ENCODE results near the gene PTPMT1.

Gene PTPMT1

DNA sequence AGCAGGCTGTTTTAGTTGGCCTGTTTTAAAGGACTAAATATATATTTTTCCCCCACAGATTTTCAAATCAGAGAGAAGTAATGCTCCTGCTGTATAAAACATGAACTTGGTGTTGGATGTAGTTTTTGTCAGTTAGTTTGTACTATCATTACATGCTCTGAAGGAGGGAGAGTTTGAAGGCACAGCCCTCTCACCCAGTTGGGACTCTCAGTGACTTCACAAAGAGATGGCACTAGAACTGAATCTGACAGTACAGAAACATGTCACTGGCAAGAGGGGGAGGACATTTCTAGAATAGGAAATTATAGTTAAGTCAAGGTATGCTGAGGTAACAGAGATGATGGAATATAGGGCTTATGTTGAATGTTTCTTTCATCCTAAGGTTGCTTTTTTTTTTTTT, 49.9 kb downstream of the PTPMT1 start:
- DNase-seq (ENCODE audit: extremely low spot score) = no peak
- ChIA-PET POLR2A (interaction anchor here (0.6 kb wide), 1 partner anchor 12 kb away, joined by 4 read pairs; no protein-coding TSS in a partner anchor), CTCF (no interaction called here)

DNA sequence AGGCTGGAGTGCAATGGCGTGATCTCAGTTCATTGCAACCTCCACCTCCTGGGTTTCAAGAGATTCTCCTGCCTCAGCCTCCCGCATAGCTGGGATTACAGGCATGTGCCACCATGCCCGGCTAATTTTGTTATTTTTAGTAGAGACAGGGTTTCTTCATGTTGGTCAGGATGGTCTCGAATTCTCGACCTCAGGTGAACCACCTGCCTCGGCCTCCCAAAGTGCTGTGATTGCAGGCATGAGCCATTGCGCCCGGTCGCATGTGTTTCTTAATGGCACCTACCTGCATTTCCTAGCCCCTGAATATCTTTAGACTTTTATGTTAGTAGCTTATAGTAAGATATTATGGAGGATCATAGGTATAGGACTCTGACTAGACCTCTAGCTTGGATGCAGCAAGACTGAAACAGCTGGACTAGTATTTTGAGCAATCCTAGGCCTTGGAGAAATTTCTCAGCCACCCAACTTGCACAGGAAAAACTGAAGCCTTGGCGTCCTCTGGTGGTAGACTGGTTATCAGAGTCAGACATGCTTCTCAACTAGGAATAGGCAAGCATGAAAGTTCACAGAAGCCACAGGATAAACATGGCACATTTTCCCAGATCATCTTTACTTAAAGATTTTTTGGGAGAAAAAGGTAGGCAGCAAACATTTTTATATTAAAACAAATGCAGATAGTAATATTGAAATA, 51.5 kb downstream of the PTPMT1 start:
- DNase-seq (ENCODE audit: extremely low spot score) = peak; percentile 49
- ChIA-PET CTCF (interaction anchor here (0.6 to 2.2 kb wide), 20 partner anchors 8 to 439 kb away, joined by 3 to 10 read pairs (median 4); no protein-coding TSS in a partner anchor), POLR2A (interaction anchor here (0.5 kb wide), 1 partner anchor 287 kb away, joined by 3 read pairs; no protein-coding TSS in a partner anchor)
- TF ChIP-seq, protein P1, sequence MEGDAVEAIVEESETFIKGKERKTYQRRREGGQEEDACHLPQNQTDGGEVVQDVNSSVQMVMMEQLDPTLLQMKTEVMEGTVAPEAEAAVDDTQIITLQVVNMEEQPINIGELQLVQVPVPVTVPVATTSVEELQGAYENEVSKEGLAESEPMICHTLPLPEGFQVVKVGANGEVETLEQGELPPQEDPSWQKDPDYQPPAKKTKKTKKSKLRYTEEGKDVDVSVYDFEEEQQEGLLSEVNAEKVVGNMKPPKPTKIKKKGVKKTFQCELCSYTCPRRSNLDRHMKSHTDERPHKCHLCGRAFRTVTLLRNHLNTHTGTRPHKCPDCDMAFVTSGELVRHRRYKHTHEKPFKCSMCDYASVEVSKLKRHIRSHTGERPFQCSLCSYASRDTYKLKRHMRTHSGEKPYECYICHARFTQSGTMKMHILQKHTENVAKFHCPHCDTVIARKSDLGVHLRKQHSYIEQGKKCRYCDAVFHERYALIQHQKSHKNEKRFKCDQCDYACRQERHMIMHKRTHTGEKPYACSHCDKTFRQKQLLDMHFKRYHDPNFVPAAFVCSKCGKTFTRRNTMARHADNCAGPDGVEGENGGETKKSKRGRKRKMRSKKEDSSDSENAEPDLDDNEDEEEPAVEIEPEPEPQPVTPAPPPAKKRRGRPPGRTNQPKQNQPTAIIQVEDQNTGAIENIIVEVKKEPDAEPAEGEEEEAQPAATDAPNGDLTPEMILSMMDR (IDR thresholded peaks at IDR 0.05; ENCODE audit: control extremely low read depth, extremely low read depth, low read depth, missing control alignments) = peak; percentile 77

More for the DNA sequence above, 49.9 kb downstream of the PTPMT1 start:
- TF ChIP-seq, protein P1 (IDR thresholded peaks at IDR 0.05; ENCODE audit: control extremely low read depth, extremely low read depth, low read depth, missing control alignments) = no peak

DNA sequence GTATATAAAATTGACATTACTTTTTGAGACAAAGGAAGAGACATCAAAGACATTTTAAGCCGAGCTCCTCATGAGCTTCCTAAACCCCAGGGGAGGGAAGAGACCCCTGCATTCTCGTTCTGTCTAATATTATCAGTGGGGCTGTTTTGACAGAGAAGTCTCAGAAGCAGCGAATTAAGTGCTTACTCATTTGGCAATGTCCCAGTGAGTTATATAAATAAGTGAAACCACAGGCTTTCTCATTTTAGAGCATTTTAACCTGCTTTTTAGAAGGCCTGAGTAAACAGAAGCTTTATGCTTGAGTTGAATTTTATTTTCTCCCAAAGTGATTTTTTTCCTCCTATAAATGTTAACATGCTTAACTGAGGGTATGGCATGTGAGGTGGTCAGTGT, 52.0 kb downstream of the PTPMT1 start:
- DNase-seq (ENCODE audit: extremely low spot score) = no peak
- TF ChIP-seq, protein P1 (IDR thresholded peaks at IDR 0.05; ENCODE audit: control extremely low read depth, extremely low read depth, low read depth, missing control alignments) = no peak
- POLR2A ChIA-PET = interaction anchor here (0.5 kb wide), 1 partner anchor 288 kb away, joined by 3 read pairs; no protein-coding TSS in a partner anchor
- CTCF ChIA-PET = interaction anchor here (0.6 to 2.2 kb wide), 17 partner anchors 8 to 439 kb away, joined by 3 to 10 read pairs (median 4); no protein-coding TSS in a partner anchor

DNA sequence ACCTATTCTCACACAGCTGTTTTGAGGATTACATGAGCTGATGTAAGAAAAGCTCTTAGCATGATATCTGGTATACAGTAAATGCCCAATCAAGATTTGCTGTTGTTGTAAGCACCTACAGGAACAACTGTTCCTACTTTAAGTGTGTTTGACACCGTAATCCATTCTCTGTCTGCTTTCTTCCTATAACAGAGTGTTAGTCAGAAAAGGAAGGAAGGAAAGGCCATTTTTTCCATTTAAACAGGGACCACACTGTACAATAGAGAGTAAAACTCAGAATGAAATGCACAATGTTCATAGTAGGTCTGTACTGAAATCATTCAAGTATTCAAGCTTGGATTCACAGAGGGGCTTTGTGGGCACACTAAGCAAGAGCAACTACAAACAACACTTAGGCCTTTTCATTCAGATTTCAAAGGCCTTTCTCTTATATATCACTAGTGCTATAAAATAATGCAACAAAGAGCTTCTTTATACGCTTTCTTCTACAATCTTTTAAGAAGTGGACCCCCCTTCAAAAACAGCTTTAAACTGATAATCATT, 55.5 kb downstream of the PTPMT1 start:
- POLR2A ChIA-PET = no interaction called here
- TF ChIP-seq, protein P1 (IDR thresholded peaks at IDR 0.05; ENCODE audit: control extremely low read depth, extremely low read depth, low read depth, missing control alignments) = no peak
- DNase-seq (ENCODE audit: extremely low spot score) = no peak
- CTCF ChIA-PET = interaction anchor here (0.9 to 1.5 kb wide), 7 partner anchors 8 to 69 kb away, joined by 3 to 5 read pairs (median 3); no protein-coding TSS in a partner anchor

All from GM10248 (cell line).